Astrocyte (in vitro differentiated cells and primary cell): ENCODE measurements around the gene HSD17B8. TPM values are rescaled to one million over a fixed set of nuclear protein-coding genes. Genes with fewer than 3 reads are reported as not detected.
A peak's percentile ranks its signal among the peaks of the same experiment; 100 is the strongest.

Experiments
- DNase-seq: peaks from one replicate; pipeline ENCODE4 v3.0.0-alpha.2; 2010; ENCODE audit warnings: low read depth
- FAIRE-seq: peaks from 2 replicates; lab custom pipeline; 2011; peaks lifted over from hg19 to GRCh38; lab: Jason Lieb, UNC
- H2AFZ ChIP-seq: 2 replicates; pipeline ENCODE4 v1.6.0; 2012; ENCODE audit warnings: low read depth, low read length, inconsistent platforms
- H3K27ac ChIP-seq: 2 replicates; pipeline ENCODE4 v1.5.1; 2011; ENCODE audit warnings: low read depth, low read length, inconsistent platforms
- H3K27me3 ChIP-seq: 2 replicates; pipeline ENCODE4 v1.6.0; 2011; ENCODE audit warnings: low read length, inconsistent platforms; ENCODE audit not compliant: insufficient read depth
- H3K36me3 ChIP-seq: 2 replicates; pipeline ENCODE4 v1.5.1; 2011; ENCODE audit warnings: low read length, inconsistent platforms; ENCODE audit not compliant: insufficient read depth
- H3K4me1 ChIP-seq: 2 replicates; pipeline ENCODE4 v1.5.1; 2011; ENCODE audit warnings: low read length, inconsistent platforms; ENCODE audit not compliant: insufficient read depth
- H3K4me2 ChIP-seq: 2 replicates; pipeline ENCODE4 v1.6.0; 2012; ENCODE audit warnings: low read length, inconsistent platforms
- H3K4me3 ChIP-seq: 2 replicates; pipeline ENCODE4 v1.5.1; 2011; ENCODE audit warnings: low read depth, mild to moderate bottlenecking, low read length, inconsistent platforms; ENCODE audit not compliant: insufficient read depth
- H3K79me2 ChIP-seq: 2 replicates; pipeline ENCODE4 v1.6.0; 2012; ENCODE audit warnings: mild to moderate bottlenecking, low read length, inconsistent platforms; ENCODE audit not compliant: insufficient read depth
- H3K9ac ChIP-seq: 2 replicates; pipeline ENCODE4 v1.6.0; 2012; ENCODE audit warnings: mild to moderate bottlenecking, low read length, inconsistent platforms
- H3K9me3 ChIP-seq: 2 replicates; pipeline ENCODE4 v1.5.1; 2012; ENCODE audit warnings: low read depth, mild to moderate bottlenecking, low read length, inconsistent platforms; ENCODE audit not compliant: insufficient read depth
- H4K20me1 ChIP-seq: 2 replicates; pipeline ENCODE4 v1.6.0; 2012; ENCODE audit warnings: low read length, inconsistent platforms; ENCODE audit not compliant: insufficient read depth
- H3K27ac Mint-ChIP-seq: one replicate; pipeline ENCODE4 v1.8.0; 2021; ENCODE audit warnings: mild to moderate bottlenecking, mixed read lengths; ENCODE audit not compliant: unreplicated experiment
- H3K27me3 Mint-ChIP-seq: one replicate; pipeline ENCODE4 v1.8.0; 2021; ENCODE audit warnings: low read depth, mixed read lengths; ENCODE audit not compliant: unreplicated experiment
- H3K36me3 Mint-ChIP-seq: one replicate; pipeline ENCODE4 v1.8.0; 2021; ENCODE audit warnings: low read depth, mixed read lengths; ENCODE audit not compliant: unreplicated experiment
- H3K4me1 Mint-ChIP-seq: one replicate; pipeline ENCODE4 v1.8.0; 2021; ENCODE audit warnings: low read depth, mixed read lengths; ENCODE audit not compliant: unreplicated experiment
- H3K4me3 Mint-ChIP-seq: one replicate; pipeline ENCODE4 v1.8.0; 2021; ENCODE audit warnings: mild to moderate bottlenecking, moderate library complexity, mixed read lengths; ENCODE audit not compliant: unreplicated experiment
- H3K9me3 Mint-ChIP-seq: one replicate; pipeline ENCODE4 v1.8.0; 2021; ENCODE audit warnings: mild to moderate bottlenecking, mixed read lengths; ENCODE audit not compliant: unreplicated experiment
- CTCF ChIP-seq: IDR thresholded peaks from 2 replicates; pipeline ENCODE4 v1.5.1; 2011; ENCODE audit warnings: low read depth, mild to moderate bottlenecking, inconsistent platforms, low read length, moderate library complexity; ENCODE audit not compliant: insufficient read depth
- EZH2 ChIP-seq: IDR thresholded peaks from 2 replicates; pipeline ENCODE4 v1.6.1; 2012; ENCODE audit warnings: mild to moderate bottlenecking, low read length, inconsistent platforms; ENCODE audit not compliant: insufficient read depth
- total RNA-seq: library from RNA; stranded (reverse); gene quantifications from 2 replicates; pipeline ENCODE4 v1.2.1, GENCODE V29; 2021

Gene HSD17B8
- total RNA-seq, 1 donor from 2014 or later: 2.1 TPM

GRCh38 chr6:33193619-33194018 lies 10.8 kb upstream of the HSD17B8 start:
- H3K4me3 Mint-ChIP-seq: no peak overlapping the region
- H3K36me3 Mint-ChIP-seq: peaks cover 23% of the 10 kb centered on the region
- H3K27me3 ChIP-seq: peaks cover 13% of the 10 kb centered on the region
- DNase-seq (no peak), FAIRE-seq (no peak)
- no peak overlapping the region for H3K27ac ChIP-seq
- peaks cover 13% of the 10 kb centered on the region for H3K4me1 Mint-ChIP-seq
- H4K20me1 ChIP-seq: peaks cover 55% of the 10 kb centered on the region
- H3K9me3 ChIP-seq: no peaks in the 10 kb centered on the region
- H3K9ac ChIP-seq: no peak overlapping the region
- H3K36me3 ChIP-seq: peaks cover 30% of the 10 kb centered on the region
- H3K4me1 ChIP-seq: no peaks in the 10 kb centered on the region
- H3K9me3 Mint-ChIP-seq: peaks cover 2% of the 10 kb centered on the region
- TF ChIP-seq CTCF (no peak), EZH2 (no peak)
- no peak overlapping the region for H2AFZ ChIP-seq
- peak overlapping the region; percentile 19 for H3K27ac Mint-ChIP-seq
- no peak overlapping the region for H3K4me3 ChIP-seq
- H3K79me2 ChIP-seq: peaks cover 17% of the 10 kb centered on the region
- peaks cover 22% of the 10 kb centered on the region for H3K27me3 Mint-ChIP-seq
- H3K4me2 ChIP-seq: peak overlapping the region; percentile 86

DNA sequence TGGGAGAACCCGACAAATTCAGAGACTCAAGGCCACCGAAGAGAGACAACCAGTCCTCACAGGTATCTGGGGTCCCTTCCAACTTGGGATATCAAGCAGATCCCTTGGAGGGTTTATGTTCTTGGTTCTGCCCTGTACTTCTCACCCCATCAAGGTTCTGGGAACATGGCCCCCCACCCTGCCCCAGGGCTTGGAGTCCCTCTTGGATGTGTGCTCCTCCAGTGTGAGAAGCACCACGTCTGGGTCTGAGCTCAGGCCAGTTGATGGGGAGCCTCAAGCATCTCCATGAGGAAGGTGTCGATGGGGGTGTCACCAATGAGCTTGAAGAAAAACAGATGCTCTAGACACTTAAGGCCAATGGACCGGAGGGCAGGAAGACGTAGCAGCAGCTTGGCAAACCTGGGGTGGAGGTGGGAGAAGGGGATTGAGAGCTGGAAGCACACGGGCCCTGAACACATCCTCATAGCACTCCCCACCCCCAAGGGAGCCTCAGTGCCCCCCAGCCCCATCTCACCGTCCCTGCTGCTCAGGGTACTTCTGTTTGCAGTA lies 9.9 kb upstream of the HSD17B8 start:
- FAIRE-seq: no peak
- no peak for DNase-seq
- no peak overlapping the region for H3K27ac ChIP-seq
- no peak overlapping the region for H3K4me3 ChIP-seq
- H3K36me3 ChIP-seq: peaks cover 30% of the 10 kb centered on the region
- Mint-ChIP-seq H3K27ac (no peak overlapping the region), H3K27me3 (peaks cover 22% of the 10 kb centered on the region), H3K36me3 (peaks cover 23% of the 10 kb centered on the region), H3K9me3 (peaks cover 2% of the 10 kb centered on the region), H3K4me1 (peaks cover 14% of the 10 kb centered on the region), H3K4me3 (no peak overlapping the region)
- H2AFZ ChIP-seq: no peak overlapping the region
- H3K4me2 ChIP-seq: no peak overlapping the region
- H3K9ac ChIP-seq: no peak overlapping the region
- peaks cover 5% of the 10 kb centered on the region for H3K4me1 ChIP-seq
- no peaks in the 10 kb centered on the region for H3K9me3 ChIP-seq
- H3K79me2 ChIP-seq: peaks cover 25% of the 10 kb centered on the region
- TF ChIP-seq EZH2 (no peak), CTCF (no peak)
- H3K27me3 ChIP-seq: peaks cover 13% of the 10 kb centered on the region
- peaks cover 62% of the 10 kb centered on the region for H4K20me1 ChIP-seq
